H9 (cell line): ENCODE measurements around the gene MTNR1A. TPM values are rescaled to one million over a fixed set of nuclear protein-coding genes. Genes with fewer than 3 reads are reported as not detected.

Experiments
- DNase-seq: peaks from one replicate; pipeline ENCODE4 v3.0.0-alpha.2; 2017
- H2AFZ ChIP-seq: one replicate; pipeline ENCODE4 v1.6.1; 2013; ENCODE audit warnings: mild to moderate bottlenecking, low read length, control low read depth, moderate library complexity
- H2AK5ac ChIP-seq: 2 replicates; pipeline ENCODE4 v1.6.1; 2013; ENCODE audit warnings: low read length, control low read depth, mixed read lengths; ENCODE audit not compliant: insufficient read length
- H2BK120ac ChIP-seq: one replicate; pipeline ENCODE4 v1.6.1; 2013; ENCODE audit warnings: low read depth, mild to moderate bottlenecking, low read length, control low read depth, inconsistent platforms; ENCODE audit not compliant: poor library complexity, severe bottlenecking
- H2BK12ac ChIP-seq: 2 replicates; pipeline ENCODE4 v1.6.1; 2013; ENCODE audit warnings: low read length, control low read depth, mixed read lengths, low read depth; ENCODE audit not compliant: insufficient read length
- H2BK15ac ChIP-seq: 2 replicates; pipeline ENCODE4 v1.6.1; 2013; ENCODE audit warnings: low read depth, low read length, control low read depth
- H2BK20ac ChIP-seq: one replicate; pipeline ENCODE4 v1.6.1; 2013; ENCODE audit warnings: low read depth, mild to moderate bottlenecking, low read length, control low read depth, inconsistent platforms; ENCODE audit not compliant: poor library complexity, severe bottlenecking
- H2BK5ac ChIP-seq: 2 replicates; pipeline ENCODE4 v1.6.1; 2013; ENCODE audit warnings: low read length, control low read depth, mixed read lengths; ENCODE audit not compliant: insufficient read length
- H3K14ac ChIP-seq: 2 replicates; pipeline ENCODE4 v1.6.1; 2013; ENCODE audit warnings: low read length, control low read depth; ENCODE audit not compliant: insufficient read depth
- H3K18ac ChIP-seq: 2 replicates; pipeline ENCODE4 v1.6.1; 2013; ENCODE audit warnings: low read depth, mild to moderate bottlenecking, mixed read lengths, low read length, control low read depth; ENCODE audit not compliant: insufficient read length
- H3K23ac ChIP-seq: 2 replicates; pipeline ENCODE4 v1.6.1; 2013; ENCODE audit warnings: low read length, control low read depth, mixed read lengths, low read depth; ENCODE audit not compliant: insufficient read length
- H3K23me2 ChIP-seq: 2 replicates; pipeline ENCODE4 v1.6.1; 2013; ENCODE audit warnings: low read depth, mild to moderate bottlenecking, mixed read lengths, low read length, control low read depth; ENCODE audit not compliant: insufficient read length, poor library complexity, severe bottlenecking
- H3K27ac ChIP-seq: 2 replicates; pipeline ENCODE4 v1.5.1; 2013; ENCODE audit warnings: low read length, control low read depth, mixed read lengths, low read depth; ENCODE audit not compliant: insufficient read length
- H3K27me3 ChIP-seq: 2 replicates; pipeline ENCODE4 v1.6.1; 2013; ENCODE audit warnings: low read length, control low read depth, inconsistent platforms; ENCODE audit not compliant: insufficient read depth
- H3K4ac ChIP-seq: 2 replicates; pipeline ENCODE4 v1.6.1; 2013; ENCODE audit warnings: low read depth, mild to moderate bottlenecking, control low read depth, inconsistent platforms, low read length, moderate library complexity
- H3K4me1 ChIP-seq: 2 replicates; pipeline ENCODE4 v1.6.1; 2013; ENCODE audit warnings: low read length, control low read depth, inconsistent platforms; ENCODE audit not compliant: insufficient read depth
- H3K4me2 ChIP-seq: 2 replicates; pipeline ENCODE4 v1.6.1; 2013; ENCODE audit warnings: low read length, control low read depth, mixed read lengths; ENCODE audit not compliant: insufficient read length, insufficient read depth
- H3K56ac ChIP-seq: 2 replicates; pipeline ENCODE4 v1.6.1; 2013; ENCODE audit warnings: low read depth, mild to moderate bottlenecking, mixed read lengths, low read length, control low read depth; ENCODE audit not compliant: insufficient read length
- H3K79me1 ChIP-seq: 2 replicates; pipeline ENCODE4 v1.6.1; 2013; ENCODE audit warnings: low read depth, mild to moderate bottlenecking, moderate library complexity, low read length, control low read depth, inconsistent platforms; ENCODE audit not compliant: insufficient read depth, poor library complexity, severe bottlenecking
- H3K79me2 ChIP-seq: 2 replicates; pipeline ENCODE4 v1.6.1; 2013; ENCODE audit warnings: low read length, control low read depth, inconsistent platforms; ENCODE audit not compliant: insufficient read depth
- H3K9ac ChIP-seq: 2 replicates; pipeline ENCODE4 v1.6.1; 2013; ENCODE audit warnings: low read length, control low read depth, mixed read lengths; ENCODE audit not compliant: insufficient read length; ENCODE audit errors: extremely low read depth
- H3K9me3 ChIP-seq: one replicate; pipeline ENCODE4 v1.6.1; 2013; ENCODE audit warnings: low read depth, low read length, inconsistent platforms; ENCODE audit not compliant: control insufficient read depth
- H3T11ph ChIP-seq: one replicate; pipeline ENCODE4 v1.6.1; 2013; ENCODE audit warnings: mild to moderate bottlenecking, low read length, control low read depth, inconsistent platforms
- H4K20me1 ChIP-seq: one replicate; pipeline ENCODE4 v1.6.1; 2013; ENCODE audit not compliant: control insufficient read depth, insufficient read length, insufficient read depth
- H4K5ac ChIP-seq: 2 replicates; pipeline ENCODE4 v1.6.1; 2013; ENCODE audit warnings: low read depth, mild to moderate bottlenecking, mixed read lengths, low read length, control low read depth; ENCODE audit not compliant: insufficient read length
- H4K8ac ChIP-seq: replicated peaks from 2 replicates; pipeline ENCODE4 v1.6.1; 2013; ENCODE audit warnings: low read length, control low read depth, mixed read lengths, low read depth; ENCODE audit not compliant: insufficient read length
- H4K91ac ChIP-seq: 2 replicates; pipeline ENCODE4 v1.6.1; 2013; ENCODE audit warnings: low read depth, mild to moderate bottlenecking, moderate library complexity, mixed read lengths, low read length, control low read depth; ENCODE audit not compliant: insufficient read length
- H3K27ac Mint-ChIP-seq, 3 experiments: 2 replicates in 2 of 3; 3 replicates in 1 of 3; pipeline ENCODE4 v1.8.0; 2020 to 2021; ENCODE audit warnings: mixed read lengths in 3 of 3, mild to moderate bottlenecking in 1 of 3, moderate library complexity in 1 of 3
- H3K27me3 Mint-ChIP-seq: 2 replicates; pipeline ENCODE4 v1.8.0; 2021; ENCODE audit warnings: low read depth, mild to moderate bottlenecking, moderate library complexity, mixed read lengths
- H3K36me3 Mint-ChIP-seq, 3 experiments: 2 replicates in 2 of 3; 3 replicates in 1 of 3; pipeline ENCODE4 v1.8.0; 2020 to 2021; ENCODE audit warnings: low read depth in 3 of 3, mixed read lengths in 3 of 3; ENCODE audit not compliant: insufficient read depth in 1 of 3
- H3K4me1 Mint-ChIP-seq, 2 experiments: 2 replicates each; pipeline ENCODE4 v1.8.0; 2020; ENCODE audit warnings: mixed read lengths in 2 of 2
- H3K4me3 Mint-ChIP-seq, 2 experiments: 2 replicates in 1 of 2; 3 replicates in 1 of 2; pipeline ENCODE4 v1.8.0; 2020 to 2021; ENCODE audit warnings: mild to moderate bottlenecking in 2 of 2, mixed read lengths in 2 of 2, moderate library complexity in 1 of 2
- H3K9me3 Mint-ChIP-seq, 2 experiments: 2 replicates in 1 of 2; 3 replicates in 1 of 2; pipeline ENCODE4 v1.8.0; 2020; ENCODE audit warnings: mild to moderate bottlenecking in 2 of 2, mixed read lengths in 2 of 2, moderate library complexity in 1 of 2
- CTCF ChIP-seq: fragments of 200-600 bp; sonication (generic); conservative IDR thresholded peaks from 3 replicates; pipeline ENCODE4 v1.8.0; 2021; ENCODE audit warnings: antibody characterized with exemption, mild to moderate bottlenecking
- WGBS: extraction: QIAGEN DNeasy Blood & Tissue Kit; methylation state at CpG from one replicate; pipeline ENCODE4 v1.1.7; 2013; ENCODE audit warnings: missing lambda C conversion rate, low lambda C conversion rate, mixed read lengths; ENCODE audit not compliant: insufficient read length; ENCODE audit errors: extremely low coverage; 5-methylcytosine and 5-hydroxymethylcytosine counted together
- total RNA-seq: library from RNA; stranded (reverse); gene quantifications from 2 replicates; pipeline ENCODE4 v1.2.1, GENCODE V29; 2021

Gene MTNR1A
- total RNA-seq, 1 experiment from 2014 or later: 0.57 TPM

- no peak overlapping the region for H2BK120ac ChIP-seq
- H3K23me2 ChIP-seq: no peaks in the 10 kb centered on the region
- no peak overlapping the region for H2AFZ ChIP-seq
- WGBS: no CpG with 5 or more reads among the region's 4 CpGs
- H4K91ac ChIP-seq: no peak overlapping the region
- no peak overlapping the region for H3T11ph ChIP-seq
- no peaks in the 10 kb centered on the region for H3K79me1 ChIP-seq
- no peak overlapping the region for H2BK5ac ChIP-seq
- no peaks in the 10 kb centered on the region for H4K20me1 ChIP-seq
- no peaks in the 10 kb centered on the region for H3K9me3 ChIP-seq
- no peak overlapping the region for H2BK12ac ChIP-seq
- no peak overlapping the region for H3K4me2 ChIP-seq
- no peak overlapping the region for H3K14ac ChIP-seq
- H3K27ac ChIP-seq: no peak overlapping the region
- H4K8ac ChIP-seq: no peak overlapping the region
- H2BK15ac ChIP-seq: no peak overlapping the region
- no peaks in the 10 kb centered on the region for H3K79me2 ChIP-seq
- TF ChIP-seq CTCF: no peak
- DNase-seq: no peak
- H2AK5ac ChIP-seq: no peak overlapping the region
- Mint-ChIP-seq H3K4me1 (peaks cover 3 to 8% of the 10 kb centered on the region in 2 experiments; a peak in 2 of 4 replicates), H3K27me3 (peaks cover 1% of the 10 kb centered on the region; the same call in 1 of the 2 replicates), H3K27ac (no peak overlapping the region; a peak in 1 of 7 replicates), H3K36me3 (0 out of 7 replicates have a peak, but pooled peaks cover 0 to 2% (median 0%) of the 10 kb centered on the region in 3 experiments), H3K9me3 (peaks cover 5 to 7% of the 10 kb centered on the region in 2 experiments; a peak in 3 of 5 replicates), H3K4me3 (no peak overlapping the region)
- no peak overlapping the region for H4K5ac ChIP-seq
- H3K56ac ChIP-seq: no peak overlapping the region
- no peak overlapping the region for H3K18ac ChIP-seq
- H3K23ac ChIP-seq: no peak overlapping the region
- H2BK20ac ChIP-seq: no peak overlapping the region
- no peak overlapping the region for H3K4ac ChIP-seq
- H3K4me1 ChIP-seq: no peaks in the 10 kb centered on the region
- H3K27me3 ChIP-seq: no peaks in the 10 kb centered on the region
- no peak overlapping the region for H3K9ac ChIP-seq
These were observed 39.1 kb downstream of the MTNR1A start for GRCh38 chr4:186516287-186516686.
